LNCAP (cell line): ENCODE measurements around the gene HSP90B1.

Source experiments
- CTCF ChIP-seq: fragments of 450-650 bp; IDR thresholded peaks from 2 replicates; pipeline ENCODE4 v1.5.1; 2017; ENCODE audit warnings: mild to moderate bottlenecking

HSP90B1 gene

GRCh38 chr12:103897316-103897715, 32.9 kb upstream of the HSP90B1 start:
- TF ChIP-seq CTCF: no peak

GRCh38 chr12:103901518-103902173, 28.6 kb upstream of the HSP90B1 start:
- no peak for TF ChIP-seq CTCF

GRCh38 chr12:103903993-103904392, 26.2 kb upstream of the HSP90B1 start:
- TF ChIP-seq CTCF: no peak

- no peak for TF ChIP-seq CTCF
Observed at GRCh38 chr12:103905730-103906349, 24.4 kb upstream of the HSP90B1 start.

GRCh38 chr12:103908246-103908541, 22.0 kb upstream of the HSP90B1 start:
- no peak for TF ChIP-seq CTCF

GRCh38 chr12:103908877-103909276, 21.3 kb upstream of the HSP90B1 start:
- no peak for TF ChIP-seq CTCF

GRCh38 chr12:103909811-103910210, 20.4 kb upstream of the HSP90B1 start:
- TF ChIP-seq CTCF: no peak

- no peak for TF ChIP-seq CTCF
Observed at GRCh38 chr12:103912069-103912468, 18.1 kb upstream of the HSP90B1 start.
